Measurements from ENCODE around the gene SNF8.

SNF8 gene

GRCh38 chr17:48970224-48970623 is 25.6 kb upstream of the SNF8 start (continued):
- TF ChIP-seq SP3 (tag by site-specific recombination; IDR thresholded peaks at IDR 0.05): 0 out of 2 replicates have a peak, but pooled peaks have one; percentile 33

- Histone ChIP-seq H3K36me3 (ENCODE audit: control insufficient read depth in 2 of 2, insufficient read depth in 1 of 2, low read length in 2 of 2) (no peaks in the 10 kb centered on the region), H3K4me1 (ENCODE audit: control insufficient read depth, insufficient read depth, low read length) (no peaks in the 10 kb centered on the region; the same call in 1 of the 2 replicates), H3K9me3 (ENCODE audit: control insufficient read depth, insufficient read depth, low read depth, low read length) (no peaks in the 10 kb centered on the region), H3K27ac (ENCODE audit: extremely low read depth, low read depth, low read length) (no peak overlapping the region), H3K4me3 (ENCODE audit: low read depth, low read length) (no peak overlapping the region)
- POLR2A ChIA-PET: interaction anchor here (0.7 to 3.4 kb wide), 7 partner anchors 10 to 70 kb away, joined by 3 to 24 read pairs (median 9); partner anchors contain the start of genes IGF2BP1 and SNF8
- CTCF ChIA-PET: interaction anchor here (0.6 to 3.3 kb wide), 11 partner anchors 8 to 230 kb away, joined by 3 to 18 read pairs (median 4); no protein-coding TSS in a partner anchor
- TF ChIP-seq ZIC2 (tag by site-specific recombination; IDR thresholded peaks at IDR 0.05) (peak; percentile 47), ZNF239 (tag by site-specific recombination; IDR thresholded peaks at IDR 0.05) (no peak), ZNF560 (tag by site-specific recombination; IDR thresholded peaks at IDR 0.05; ENCODE audit: borderline replicate concordance) (no peak), KLF17 (tag by site-specific recombination; IDR thresholded peaks at IDR 0.05) (0 out of 2 replicates have a peak, but pooled peaks have one; percentile 15), ZNF621 (tag by site-specific recombination; IDR thresholded peaks at IDR 0.05) (no peak), ZNF155 (tag by site-specific recombination; IDR thresholded peaks at IDR 0.05) (no peak), ATF2 (tag by site-specific recombination; IDR thresholded peaks at IDR 0.05; ENCODE audit: low read depth) (no peak), ZNF280C (tag by site-specific recombination; IDR thresholded peaks at IDR 0.05) (no peak), ZNF121 (tag by site-specific recombination; IDR thresholded peaks at IDR 0.05) (peak; percentile 90), ZNF791 (tag by site-specific recombination; IDR thresholded peaks at IDR 0.05) (no peak)
- TF ChIP-seq, protein P1, sequence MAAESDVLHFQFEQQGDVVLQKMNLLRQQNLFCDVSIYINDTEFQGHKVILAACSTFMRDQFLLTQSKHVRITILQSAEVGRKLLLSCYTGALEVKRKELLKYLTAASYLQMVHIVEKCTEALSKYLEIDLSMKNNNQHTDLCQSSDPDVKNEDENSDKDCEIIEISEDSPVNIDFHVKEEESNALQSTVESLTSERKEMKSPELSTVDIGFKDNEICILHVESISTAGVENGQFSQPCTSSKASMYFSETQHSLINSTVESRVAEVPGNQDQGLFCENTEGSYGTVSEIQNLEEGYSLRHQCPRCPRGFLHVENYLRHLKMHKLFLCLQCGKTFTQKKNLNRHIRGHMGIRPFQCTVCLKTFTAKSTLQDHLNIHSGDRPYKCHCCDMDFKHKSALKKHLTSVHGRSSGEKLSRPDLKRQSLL (tag by site-specific recombination; IDR thresholded peaks at IDR 0.05): peak; percentile 51; the same call in 1 of the 2 replicates
Measured at GRCh38 chr17:48961516-48962233, 17.0 kb upstream of the SNF8 start.

DNA sequence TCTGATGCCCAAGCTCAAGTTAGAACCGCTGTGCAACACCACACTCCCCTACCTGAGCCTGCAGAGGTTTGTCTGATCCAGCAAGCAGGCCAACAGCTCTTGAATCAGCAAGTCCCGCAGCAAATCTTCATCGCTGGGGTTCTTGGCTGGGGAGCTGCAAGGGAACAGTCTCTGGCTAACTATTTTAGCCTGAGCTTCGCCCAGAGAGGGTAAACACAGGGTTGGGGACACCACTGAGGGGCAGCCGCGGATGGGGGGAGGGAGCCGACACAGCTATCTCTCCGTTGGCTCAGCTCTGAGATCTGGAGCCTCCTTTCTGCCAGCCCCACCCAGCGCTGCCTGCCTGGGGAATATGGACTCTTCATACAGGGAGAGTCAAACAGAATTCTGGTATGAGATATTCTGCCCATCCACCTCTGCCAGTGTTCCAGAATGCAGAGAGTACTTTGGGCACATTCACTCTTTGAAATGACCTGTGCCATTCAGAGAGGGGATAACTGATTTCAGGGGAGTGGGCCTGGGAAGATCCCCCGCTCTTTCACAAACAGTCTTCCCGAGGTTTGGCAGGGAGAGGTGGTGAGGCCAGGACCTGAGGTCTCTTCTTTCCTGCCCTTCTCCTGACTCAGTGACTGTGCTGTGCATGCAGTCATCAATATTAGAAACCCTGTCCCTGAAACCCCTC is 16.3 kb upstream of the SNF8 start:
- H3K27ac ChIP-seq (ENCODE audit: extremely low read depth, low read depth, low read length): no peak overlapping the region
- no peak for TF ChIP-seq IKZF3 (tag by site-specific recombination; IDR thresholded peaks at IDR 0.05)
- peak; percentile 79 for TF ChIP-seq ZBTB17 (tag by site-specific recombination; IDR thresholded peaks at IDR 0.05)
- TF ChIP-seq ZNF341 (tag by site-specific recombination; IDR thresholded peaks at IDR 0.05; ENCODE audit: low read depth): 0 out of 2 replicates have a peak, but pooled peaks have one; percentile 11
- TF ChIP-seq YY2 (tag by site-specific recombination; IDR thresholded peaks at IDR 0.05): no peak
- TF ChIP-seq ZNF600 (tag by site-specific recombination; IDR thresholded peaks at IDR 0.05): peak; percentile 16
- peak; percentile 28; the same call in 1 of the 2 replicates for TF ChIP-seq GLIS1 (tag by site-specific recombination; IDR thresholded peaks at IDR 0.05)
- TF ChIP-seq PRDM1 (tag by site-specific recombination; IDR thresholded peaks at IDR 0.05): no peak
- TF ChIP-seq, protein P2, sequence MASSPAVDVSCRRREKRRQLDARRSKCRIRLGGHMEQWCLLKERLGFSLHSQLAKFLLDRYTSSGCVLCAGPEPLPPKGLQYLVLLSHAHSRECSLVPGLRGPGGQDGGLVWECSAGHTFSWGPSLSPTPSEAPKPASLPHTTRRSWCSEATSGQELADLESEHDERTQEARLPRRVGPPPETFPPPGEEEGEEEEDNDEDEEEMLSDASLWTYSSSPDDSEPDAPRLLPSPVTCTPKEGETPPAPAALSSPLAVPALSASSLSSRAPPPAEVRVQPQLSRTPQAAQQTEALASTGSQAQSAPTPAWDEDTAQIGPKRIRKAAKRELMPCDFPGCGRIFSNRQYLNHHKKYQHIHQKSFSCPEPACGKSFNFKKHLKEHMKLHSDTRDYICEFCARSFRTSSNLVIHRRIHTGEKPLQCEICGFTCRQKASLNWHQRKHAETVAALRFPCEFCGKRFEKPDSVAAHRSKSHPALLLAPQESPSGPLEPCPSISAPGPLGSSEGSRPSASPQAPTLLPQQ (tag by site-specific recombination; IDR thresholded peaks at IDR 0.05): no peak
- TF ChIP-seq GLIS2 (tag by site-specific recombination; IDR thresholded peaks at IDR 0.05): 0 out of 2 replicates have a peak, but pooled peaks have one; percentile 12
- no peak overlapping the region for H3K4me3 ChIP-seq (ENCODE audit: low read depth, low read length)
- H3K9me3 ChIP-seq (ENCODE audit: control insufficient read depth, insufficient read depth, low read depth, low read length): no peaks in the 10 kb centered on the region
- CTCF ChIA-PET: interaction anchor here (0.6 to 3.3 kb wide), 7 partner anchors 7 to 157 kb away, joined by 3 to 18 read pairs (median 3); no protein-coding TSS in a partner anchor
- no peaks in the 10 kb centered on the region; the same call in 1 of the 2 replicates for H3K4me1 ChIP-seq (ENCODE audit: control insufficient read depth, insufficient read depth, low read length)
- POLR2A ChIA-PET: interaction anchor here (0.7 to 3.4 kb wide), 6 partner anchors 10 to 36 kb away, joined by 3 to 24 read pairs (median 6); partner anchors contain the start of genes IGF2BP1 and SNF8
- H3K36me3 ChIP-seq (ENCODE audit: control insufficient read depth in 2 of 2, insufficient read depth in 1 of 2, low read length in 2 of 2): no peaks in the 10 kb centered on the region

Data from HEK293 (cell line).